H1 (cell line): ENCODE measurements around the gene KCNMB1.

Source experiments
- ATF3 ChIP-seq: IDR thresholded peaks from 2 replicates; pipeline ENCODE4 v1.6.1; 2011; ENCODE audit warnings: low read depth, mild to moderate bottlenecking, low read length; ENCODE audit not compliant: insufficient read depth
- CTCF ChIP-seq, 3 experiments: IDR thresholded peaks; 1 replicate in 2 of 3; 2 replicates in 1 of 3; pipeline versions ENCODE4 v1.5.1 to v1.6.1; 2011; ENCODE audit warnings: low read length in 3 of 3, mild to moderate bottlenecking in 3 of 3, inconsistent platforms in 2 of 3, low read depth in 1 of 3, moderate library complexity in 1 of 3; ENCODE audit not compliant: insufficient read depth in 1 of 3; ENCODE audit errors: control extremely low read depth in 1 of 3
- POLR2AphosphoS5 ChIP-seq: IDR thresholded peaks from 2 replicates; pipeline ENCODE4 v1.6.1; 2011; ENCODE audit warnings: low read depth, low read length
- RAD21 ChIP-seq, 2 experiments: IDR thresholded peaks in 1 of 2; conservative IDR thresholded peaks in 1 of 2; 2 replicates each; pipeline ENCODE4 v1.6.1; 2011; ENCODE audit warnings: low read depth in 2 of 2, low read length in 2 of 2, improper control_type of control experiment in 1 of 2, inconsistent platforms in 1 of 2, mild to moderate bottlenecking in 1 of 2, moderate library complexity in 1 of 2

- TF ChIP-seq ATF3 (no peak), CTCF (IDR thresholded peaks at IDR 0.05; ENCODE audit: control extremely low read depth in 1 of 3, insufficient read depth in 1 of 3, low read depth in 1 of 3, low read length in 3 of 3) (no peak), RAD21 (IDR thresholded peaks at IDR 0.05 in 1 of 2, conservative IDR thresholded peaks at IDR 0.05 in 1 of 2; ENCODE audit: low read depth in 2 of 2, low read length in 2 of 2) (no peak), POLR2AphosphoS5 (no peak)
These were observed 52.0 kb downstream of the KCNMB1 start for GRCh38 chr5:170337045-170337733.
